GM12872 (cell line): ENCODE results near the gene SNCG.

Experiments used
- CTCF ChIP-seq: IDR thresholded peaks from 3 replicates; pipeline ENCODE4 v1.5.1; 2011; ENCODE audit warnings: low read depth, mild to moderate bottlenecking, low read length, moderate library complexity; ENCODE audit not compliant: insufficient read depth

The SNCG gene

DNA sequence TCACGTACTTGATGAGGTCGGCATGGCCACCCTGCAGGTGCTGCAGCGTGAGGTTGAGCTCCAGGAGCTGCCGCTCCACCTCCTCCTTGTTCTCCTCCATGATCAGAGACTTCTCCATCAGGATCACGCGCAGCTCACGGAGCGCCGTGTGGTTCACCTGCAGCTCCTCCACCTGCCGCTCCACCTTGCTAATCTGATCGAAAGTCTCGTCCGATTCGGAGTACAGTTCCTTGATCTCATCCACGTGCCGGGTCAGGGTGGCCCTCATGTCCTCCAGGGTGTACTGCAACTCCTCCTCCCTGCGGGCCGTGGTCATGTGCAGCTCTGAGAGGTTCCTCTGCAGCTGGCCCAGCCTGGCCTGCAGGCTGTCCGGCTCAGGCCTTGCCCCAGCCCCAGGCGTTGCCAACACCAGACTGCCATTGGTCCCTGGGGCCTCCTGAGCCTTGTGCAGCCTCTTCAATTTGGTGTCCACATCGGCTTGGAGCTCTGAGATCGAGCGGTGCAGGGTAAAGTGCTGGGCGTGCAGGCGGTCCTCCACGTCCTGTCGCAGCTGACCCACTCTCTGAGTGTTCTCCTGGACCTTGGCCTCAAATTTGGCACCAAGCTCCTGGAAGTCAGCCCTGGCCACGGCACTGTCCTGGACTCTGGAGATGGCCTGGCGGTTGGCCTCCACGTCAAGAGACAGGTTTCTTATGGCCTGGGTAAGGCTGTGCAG is 14.9 kb upstream of the SNCG start:
- TF ChIP-seq CTCF: no peak

- no peak for TF ChIP-seq CTCF
Measured at GRCh38 chr10:86944031-86944419, 14.4 kb upstream of the SNCG start.

DNA sequence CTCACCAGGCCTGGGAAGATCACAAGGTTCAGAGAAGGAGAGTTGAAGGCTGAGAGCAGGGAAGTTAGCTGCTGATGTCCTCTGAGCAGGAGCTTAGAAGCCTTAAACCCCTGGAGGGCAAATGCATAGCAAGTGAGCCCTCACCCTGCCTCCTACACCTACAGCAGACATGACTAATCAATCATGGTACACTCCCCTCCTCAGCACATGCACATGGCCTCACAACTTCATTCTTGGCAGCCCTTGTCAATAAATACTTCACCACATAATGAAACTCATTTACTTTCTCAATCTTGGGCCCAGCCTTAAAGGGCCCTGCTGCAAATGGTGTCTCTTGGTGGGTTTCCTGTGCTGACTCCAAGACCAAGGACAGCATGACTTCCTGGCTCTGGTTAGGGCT is 13.9 kb upstream of the SNCG start:
- no peak for TF ChIP-seq CTCF

GRCh38 chr10:86944907-86945306 is 13.5 kb upstream of the SNCG start:
- no peak for TF ChIP-seq CTCF

- TF ChIP-seq CTCF: 0 out of 3 replicates have a peak, but pooled peaks have one; percentile 13
Measured at GRCh38 chr10:86945361-86946212, 12.8 kb upstream of the SNCG start.

DNA sequence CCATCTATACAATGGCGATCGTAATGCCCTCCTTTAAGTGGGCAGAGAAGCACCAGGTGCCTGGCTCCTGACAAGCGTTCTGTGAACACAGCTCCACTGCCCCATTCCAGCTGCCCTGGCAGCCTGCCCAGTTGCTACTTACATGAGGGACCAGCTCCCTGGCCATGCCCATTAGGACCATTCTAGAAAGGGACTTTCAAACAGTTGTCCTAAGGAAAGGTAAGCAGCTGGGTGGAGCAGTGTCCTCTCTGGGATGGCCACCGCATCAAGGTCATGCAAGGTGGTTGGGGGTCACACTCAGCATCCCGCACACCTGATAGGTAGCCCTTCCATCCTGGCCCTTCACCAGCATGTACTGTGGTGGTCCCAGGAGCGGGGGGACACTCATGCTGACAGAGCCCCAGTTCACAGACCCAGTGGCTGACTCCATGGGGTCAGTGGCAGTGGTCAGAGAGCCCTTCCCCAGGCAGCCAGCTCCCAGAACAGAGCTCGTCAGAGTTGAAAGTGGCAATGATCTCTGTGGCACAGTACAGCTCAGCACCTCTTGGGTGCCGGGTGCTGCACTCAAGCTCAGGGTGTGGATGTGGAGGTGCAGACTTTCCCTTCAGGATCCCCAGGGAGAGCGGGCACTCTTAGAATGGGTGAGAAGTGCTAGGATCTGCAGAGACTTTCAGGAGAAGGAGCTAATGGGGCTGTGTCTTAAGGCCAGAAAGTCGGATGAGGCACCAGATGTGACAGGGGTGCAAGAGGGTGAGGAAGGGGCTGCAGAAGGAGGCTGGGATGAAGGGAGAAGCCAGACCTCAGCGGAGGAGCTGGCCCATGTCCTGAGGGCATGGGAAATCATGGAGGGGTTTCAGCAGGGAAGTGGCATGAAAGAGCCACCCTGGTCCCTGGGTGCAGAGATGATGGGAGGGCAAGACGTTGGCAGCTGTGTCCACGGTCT is 11.9 kb upstream of the SNCG start:
- no peak for TF ChIP-seq CTCF

- no peak for TF ChIP-seq CTCF
Measured at GRCh38 chr10:86950349-86950748, 8.1 kb upstream of the SNCG start.
